GM21447 (cell line): Measurements from ENCODE around the gene WDR7.

Experiments used
- ATAC-seq: cut with Tn5 transposase; IDR thresholded peaks from one replicate; pipeline ENCODE4 v1.9.1; 2021; ENCODE audit not compliant: unreplicated experiment

WDR7 gene

GRCh38 chr18:57063601-57064103, 412.5 kb downstream of the WDR7 start:
- ATAC-seq: no peak

GRCh38 chr18:57073501-57074187, 422.5 kb downstream of the WDR7 start:
- ATAC-seq: no peak

- ATAC-seq: no peak
These were observed 424.7 kb downstream of the WDR7 start for GRCh38 chr18:57075716-57076400.

- no peak for ATAC-seq
These were observed 426.0 kb downstream of the WDR7 start for GRCh38 chr18:57077005-57077765.

GRCh38 chr18:57077786-57078552, 426.8 kb downstream of the WDR7 start:
- ATAC-seq: peak; percentile 90

GRCh38 chr18:57078614-57079013, 427.5 kb downstream of the WDR7 start:
- ATAC-seq: no peak

GRCh38 chr18:57080479-57080878, 429.3 kb downstream of the WDR7 start:
- ATAC-seq: no peak

- ATAC-seq: no peak
These were observed 430.7 kb downstream of the WDR7 start for GRCh38 chr18:57081899-57082298.

- no peak for ATAC-seq
These were observed 432.3 kb downstream of the WDR7 start for GRCh38 chr18:57083485-57083884.

- peak; percentile 81 for ATAC-seq
These were observed 433.4 kb downstream of the WDR7 start for GRCh38 chr18:57084331-57085271.

- ATAC-seq: no peak
These were observed 434.2 kb downstream of the WDR7 start for GRCh38 chr18:57085371-57085770.

- ATAC-seq: no peak
These were observed 435.0 kb downstream of the WDR7 start for GRCh38 chr18:57086163-57086562.
